Osteoblast (primary cell): ENCODE measurements around the gene PRX. TPM values are rescaled to one million over a fixed set of nuclear protein-coding genes. Genes with fewer than 3 reads are reported as not detected.

ENCODE experiments used
- DNase-seq: peaks from one replicate; pipeline ENCODE4 v3.0.0; 2011; ENCODE audit warnings: low spot score, mixed read lengths; ENCODE audit not compliant: insufficient read length; ENCODE audit errors: missing footprints
- H2AFZ ChIP-seq: 2 replicates; pipeline ENCODE4 v1.6.0; 2011; ENCODE audit warnings: mild to moderate bottlenecking, low read length
- H3K27ac ChIP-seq: 2 replicates; pipeline ENCODE4 v1.5.1; 2011; ENCODE audit warnings: mild to moderate bottlenecking, low read depth, low read length, moderate library complexity
- H3K27me3 ChIP-seq: 2 replicates; pipeline ENCODE4 v1.6.0; 2012; ENCODE audit warnings: mild to moderate bottlenecking, control low read depth, inconsistent platforms, low read length, moderate library complexity; ENCODE audit not compliant: insufficient read depth
- H3K36me3 ChIP-seq: 2 replicates; pipeline ENCODE4 v1.5.1; 2011; ENCODE audit warnings: mild to moderate bottlenecking, low read length, control low read depth, moderate library complexity; ENCODE audit not compliant: insufficient read depth
- H3K4me1 ChIP-seq: 2 replicates; pipeline ENCODE4 v1.5.1; 2011; ENCODE audit warnings: mild to moderate bottlenecking, low read length, control low read depth, moderate library complexity; ENCODE audit not compliant: insufficient read depth
- H3K4me2 ChIP-seq: 2 replicates; pipeline ENCODE4 v1.6.0; 2011; ENCODE audit warnings: mild to moderate bottlenecking, low read length; ENCODE audit not compliant: insufficient read depth
- H3K4me3 ChIP-seq: fragments of 200-600 bp; sonication (generic); 3 replicates; pipeline ENCODE4 v1.5.1; 2012; ENCODE audit warnings: mild to moderate bottlenecking, low read length, inconsistent platforms; ENCODE audit not compliant: insufficient read depth
- H3K79me2 ChIP-seq: 2 replicates; pipeline ENCODE4 v1.6.0; 2012; ENCODE audit warnings: mild to moderate bottlenecking, low read length, control low read depth, inconsistent platforms; ENCODE audit not compliant: insufficient read depth
- H3K9me3 ChIP-seq: 2 replicates; pipeline ENCODE4 v1.5.1; 2011; ENCODE audit warnings: low read depth, low read length, control low read depth
- H4K20me1 ChIP-seq: 2 replicates; pipeline ENCODE4 v1.6.0; 2012; ENCODE audit warnings: mild to moderate bottlenecking, low read length, control low read depth; ENCODE audit not compliant: insufficient read depth
- total RNA-seq: library from RNA; depleted of rRNA; stranded (reverse); fragments of >200 nt; gene quantifications from 2 replicates; pipeline ENCODE4 v1.2.3, GENCODE V29; 2012
- TF ChIP-seq, protein P1 (sequence below): IDR thresholded peaks from 2 replicates; pipeline ENCODE4 v1.5.1; 2011; ENCODE audit warnings: mild to moderate bottlenecking, low read depth, low read length, moderate library complexity; ENCODE audit errors: extremely low read depth

Gene PRX
- total RNA-seq, 1 donor, result 3.3 TPM

- H3K27ac ChIP-seq, result no peak overlapping the region
These were observed 4.4 kb upstream of the PRX start for GRCh38 chr19:40417643-40417981.

GRCh38 chr19:40416918-40417642 is 3.9 kb upstream of the PRX start:
- no peak overlapping the region for H3K27ac ChIP-seq
- peaks cover 15% of the 10 kb centered on the region for H3K4me1 ChIP-seq
- H4K20me1 ChIP-seq, result no peaks in the 10 kb centered on the region
- H2AFZ ChIP-seq, result peak overlapping the region; percentile 82
- peaks cover 2% of the 10 kb centered on the region for H3K36me3 ChIP-seq
- no peak overlapping the region for H3K4me3 ChIP-seq
- no peaks in the 10 kb centered on the region for H3K27me3 ChIP-seq
- H3K79me2 ChIP-seq, result peaks cover 1% of the 10 kb centered on the region
- TF ChIP-seq, protein P1, sequence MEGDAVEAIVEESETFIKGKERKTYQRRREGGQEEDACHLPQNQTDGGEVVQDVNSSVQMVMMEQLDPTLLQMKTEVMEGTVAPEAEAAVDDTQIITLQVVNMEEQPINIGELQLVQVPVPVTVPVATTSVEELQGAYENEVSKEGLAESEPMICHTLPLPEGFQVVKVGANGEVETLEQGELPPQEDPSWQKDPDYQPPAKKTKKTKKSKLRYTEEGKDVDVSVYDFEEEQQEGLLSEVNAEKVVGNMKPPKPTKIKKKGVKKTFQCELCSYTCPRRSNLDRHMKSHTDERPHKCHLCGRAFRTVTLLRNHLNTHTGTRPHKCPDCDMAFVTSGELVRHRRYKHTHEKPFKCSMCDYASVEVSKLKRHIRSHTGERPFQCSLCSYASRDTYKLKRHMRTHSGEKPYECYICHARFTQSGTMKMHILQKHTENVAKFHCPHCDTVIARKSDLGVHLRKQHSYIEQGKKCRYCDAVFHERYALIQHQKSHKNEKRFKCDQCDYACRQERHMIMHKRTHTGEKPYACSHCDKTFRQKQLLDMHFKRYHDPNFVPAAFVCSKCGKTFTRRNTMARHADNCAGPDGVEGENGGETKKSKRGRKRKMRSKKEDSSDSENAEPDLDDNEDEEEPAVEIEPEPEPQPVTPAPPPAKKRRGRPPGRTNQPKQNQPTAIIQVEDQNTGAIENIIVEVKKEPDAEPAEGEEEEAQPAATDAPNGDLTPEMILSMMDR, result no peak
- no peaks in the 10 kb centered on the region for H3K9me3 ChIP-seq
- H3K4me2 ChIP-seq, result peak overlapping the region; percentile 55
- peak; percentile 69 for DNase-seq

More at GRCh38 chr19:40417643-40417981, 4.4 kb upstream of the PRX start:
- Histone ChIP-seq H2AFZ (peak overlapping the region; percentile 82), H3K79me2 (peaks cover 7% of the 10 kb centered on the region), H3K4me2 (no peak overlapping the region), H3K9me3 (no peaks in the 10 kb centered on the region), H4K20me1 (no peaks in the 10 kb centered on the region), H3K27me3 (no peaks in the 10 kb centered on the region), H3K4me3 (no peak overlapping the region), H3K36me3 (peaks cover 7% of the 10 kb centered on the region), H3K4me1 (peaks cover 21% of the 10 kb centered on the region)
- peak; percentile 78 for DNase-seq
- TF ChIP-seq, protein P1, result no peak

GRCh38 chr19:40415768-40416167 is 2.6 kb upstream of the PRX start:
- H3K27ac ChIP-seq, result no peak overlapping the region
- no peaks in the 10 kb centered on the region for H3K79me2 ChIP-seq
- H3K4me2 ChIP-seq, result no peak overlapping the region
- H3K4me3 ChIP-seq, result no peak overlapping the region
- H4K20me1 ChIP-seq, result no peaks in the 10 kb centered on the region
- H2AFZ ChIP-seq, result no peak overlapping the region
- peak; percentile 54 for DNase-seq
- peaks cover 7% of the 10 kb centered on the region for H3K4me1 ChIP-seq
- H3K36me3 ChIP-seq, result no peaks in the 10 kb centered on the region
- TF ChIP-seq, protein P1, result no peak
- H3K27me3 ChIP-seq, result no peaks in the 10 kb centered on the region
- no peaks in the 10 kb centered on the region for H3K9me3 ChIP-seq

GRCh38 chr19:40414542-40415535 is 1.7 kb upstream of the PRX start:
- H4K20me1 ChIP-seq, result no peaks in the 10 kb centered on the region
- peak; percentile 48 for DNase-seq
- H3K79me2 ChIP-seq, result no peaks in the 10 kb centered on the region
- TF ChIP-seq, protein P1, result no peak
- H3K4me3 ChIP-seq, result no peak overlapping the region
- peak overlapping the region; percentile 23 for H2AFZ ChIP-seq
- H3K4me2 ChIP-seq, result no peak overlapping the region
- peaks cover 7% of the 10 kb centered on the region for H3K4me1 ChIP-seq
- H3K9me3 ChIP-seq, result no peaks in the 10 kb centered on the region
- no peaks in the 10 kb centered on the region for H3K36me3 ChIP-seq
- no peak overlapping the region for H3K27ac ChIP-seq
- H3K27me3 ChIP-seq, result no peaks in the 10 kb centered on the region
